Measurements from ENCODE around the gene SHANK2.
A peak's percentile ranks its signal among the peaks of the same experiment; 100 is the strongest.

SHANK2 gene

DNA sequence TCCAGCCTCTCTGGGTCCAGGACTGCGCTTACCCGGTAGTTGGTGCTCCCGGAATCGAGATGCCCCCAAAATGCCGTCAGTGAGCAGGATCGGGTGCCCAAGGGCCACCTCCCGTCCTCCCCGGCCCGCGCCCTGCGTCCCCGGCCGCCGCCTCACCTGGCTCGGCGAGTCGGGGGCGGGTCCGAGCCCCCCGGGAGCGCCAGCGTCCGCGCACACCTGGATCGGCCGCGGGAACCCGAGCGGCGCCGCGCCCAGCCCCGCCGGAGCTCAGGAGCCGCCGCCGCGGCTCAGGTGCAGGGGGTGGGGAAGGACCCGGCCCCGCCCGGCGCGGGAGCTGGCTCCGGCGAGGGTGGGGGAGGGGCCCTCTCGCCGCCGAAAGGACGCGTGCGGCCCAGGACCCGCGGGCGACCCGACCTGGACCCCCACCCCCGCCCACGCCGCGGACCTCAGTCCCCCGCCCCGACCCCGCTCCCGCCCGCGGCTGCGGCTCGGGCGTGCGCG is at the start of gene SHANK2:
Gene SHANK2, minus strand, starts transcription at position 309 of the 501 bp plus-strand sequence. CDS start 105,251 bp downstream, outside the sequence.
- peak within 1 kb of the TSS; percentile 90 for H3K4me3 ChIP-seq (ENCODE audit: low read depth, low read length)
- DNase-seq (ENCODE audit: low read depth): no peak
- TF ChIP-seq, protein P1, sequence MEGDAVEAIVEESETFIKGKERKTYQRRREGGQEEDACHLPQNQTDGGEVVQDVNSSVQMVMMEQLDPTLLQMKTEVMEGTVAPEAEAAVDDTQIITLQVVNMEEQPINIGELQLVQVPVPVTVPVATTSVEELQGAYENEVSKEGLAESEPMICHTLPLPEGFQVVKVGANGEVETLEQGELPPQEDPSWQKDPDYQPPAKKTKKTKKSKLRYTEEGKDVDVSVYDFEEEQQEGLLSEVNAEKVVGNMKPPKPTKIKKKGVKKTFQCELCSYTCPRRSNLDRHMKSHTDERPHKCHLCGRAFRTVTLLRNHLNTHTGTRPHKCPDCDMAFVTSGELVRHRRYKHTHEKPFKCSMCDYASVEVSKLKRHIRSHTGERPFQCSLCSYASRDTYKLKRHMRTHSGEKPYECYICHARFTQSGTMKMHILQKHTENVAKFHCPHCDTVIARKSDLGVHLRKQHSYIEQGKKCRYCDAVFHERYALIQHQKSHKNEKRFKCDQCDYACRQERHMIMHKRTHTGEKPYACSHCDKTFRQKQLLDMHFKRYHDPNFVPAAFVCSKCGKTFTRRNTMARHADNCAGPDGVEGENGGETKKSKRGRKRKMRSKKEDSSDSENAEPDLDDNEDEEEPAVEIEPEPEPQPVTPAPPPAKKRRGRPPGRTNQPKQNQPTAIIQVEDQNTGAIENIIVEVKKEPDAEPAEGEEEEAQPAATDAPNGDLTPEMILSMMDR (IDR thresholded peaks at IDR 0.05; ENCODE audit: control insufficient read depth, extremely low read depth, insufficient read depth): no peak

DNA sequence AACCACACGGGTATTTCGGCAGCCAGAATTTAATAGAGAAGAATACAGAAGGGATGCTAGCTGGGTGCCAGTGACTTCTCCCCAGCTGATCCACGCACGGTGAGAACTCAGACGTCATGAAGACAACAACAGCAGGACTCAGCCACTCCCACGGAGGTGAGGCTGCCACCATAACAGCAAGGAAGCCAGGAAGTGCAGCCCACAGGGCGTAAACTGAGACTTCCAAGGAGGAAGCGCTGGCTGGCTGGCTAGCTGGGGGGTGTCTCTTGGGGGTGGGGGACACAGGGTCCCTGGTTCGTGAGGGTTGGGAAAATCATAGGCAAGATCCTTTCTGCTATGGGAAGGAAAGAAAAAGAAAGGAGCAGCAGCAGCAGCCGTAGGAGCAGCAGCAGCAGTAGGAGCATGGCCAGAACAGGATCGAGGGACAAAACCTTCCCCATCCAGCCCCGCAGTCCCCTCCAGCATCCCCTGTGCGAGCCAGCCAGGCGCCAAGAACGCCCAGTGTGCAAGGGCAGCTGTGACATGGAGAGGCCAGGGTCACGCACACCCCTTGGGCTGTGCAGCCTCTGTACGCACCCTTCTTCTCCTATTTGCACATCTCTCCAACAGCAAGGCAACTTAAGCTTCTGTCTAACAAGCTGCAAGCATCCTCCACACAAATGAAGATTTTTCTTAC is 49.6 kb upstream of the SHANK2 start:
- DNase-seq (ENCODE audit: low read depth): no peak
- no peak overlapping the region for H3K4me3 ChIP-seq (ENCODE audit: low read depth, low read length)
- TF ChIP-seq, protein P1 (IDR thresholded peaks at IDR 0.05; ENCODE audit: control insufficient read depth, extremely low read depth, insufficient read depth): no peak

DNA sequence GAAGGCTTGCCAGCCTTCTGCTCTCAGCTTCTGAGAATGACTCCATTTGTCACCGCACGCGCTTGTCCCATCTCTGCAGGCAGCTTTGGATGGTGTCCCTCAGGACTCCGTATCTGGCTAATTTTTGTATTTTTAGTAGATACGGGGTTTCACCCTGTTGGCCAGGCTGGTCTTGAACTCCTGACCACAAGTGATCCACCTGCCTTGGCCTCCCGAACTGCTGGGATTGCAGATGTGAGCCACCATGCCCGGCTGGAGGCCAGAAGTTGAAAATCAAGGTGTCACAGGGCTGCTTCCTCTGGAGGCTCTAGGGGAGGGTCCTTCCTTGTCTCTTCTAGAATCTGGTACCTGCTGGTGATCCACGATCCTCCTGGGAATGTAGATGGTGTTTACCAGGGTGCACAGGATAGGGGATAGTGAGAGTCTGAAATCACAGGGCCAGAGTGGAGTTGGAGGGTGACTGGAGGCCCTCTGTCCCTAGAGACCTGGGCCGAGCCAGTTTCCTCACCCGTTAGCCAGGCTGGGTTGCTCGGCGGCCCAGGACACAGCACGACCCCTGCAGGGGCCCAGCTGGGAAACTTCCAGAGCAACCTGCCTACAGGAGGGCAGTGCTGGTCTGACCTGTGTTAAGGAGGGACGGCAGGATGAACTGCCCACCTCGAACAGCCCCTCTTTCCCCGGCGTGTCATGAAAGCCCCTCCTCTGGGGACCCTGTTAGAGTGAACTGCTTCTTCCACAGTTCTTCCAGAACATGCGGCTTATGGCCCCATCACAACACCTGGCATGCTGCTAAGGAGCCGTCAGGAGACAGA is 48.9 kb upstream of the SHANK2 start:
- no peak overlapping the region for H3K4me3 ChIP-seq (ENCODE audit: low read depth, low read length)
- TF ChIP-seq, protein P1 (IDR thresholded peaks at IDR 0.05; ENCODE audit: control insufficient read depth, extremely low read depth, insufficient read depth): no peak
- DNase-seq (ENCODE audit: low read depth): no peak

DNA sequence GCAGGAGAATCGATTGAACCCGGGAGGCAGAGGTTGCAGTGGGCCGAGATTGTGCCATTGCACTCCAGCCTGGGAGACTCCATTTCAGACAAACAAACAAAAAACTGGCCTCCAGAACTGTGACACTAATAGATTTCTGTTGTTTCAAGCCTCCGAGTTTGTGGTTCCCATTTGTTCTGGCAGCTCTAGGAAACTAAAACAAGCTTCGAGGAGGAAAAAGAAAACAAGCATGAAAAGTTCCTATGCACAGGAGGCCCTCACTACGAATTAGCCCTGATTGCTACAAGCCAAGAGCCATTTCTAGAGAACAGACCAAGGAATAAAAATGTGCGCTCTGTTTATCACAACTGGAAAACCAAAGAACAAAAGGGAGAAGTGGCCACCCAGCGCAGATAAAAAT is 47.8 kb upstream of the SHANK2 start:
- no peak for DNase-seq (ENCODE audit: low read depth)
- H3K4me3 ChIP-seq (ENCODE audit: low read depth, low read length): no peak overlapping the region
- TF ChIP-seq, protein P1 (IDR thresholded peaks at IDR 0.05; ENCODE audit: control insufficient read depth, extremely low read depth, insufficient read depth): no peak

DNA sequence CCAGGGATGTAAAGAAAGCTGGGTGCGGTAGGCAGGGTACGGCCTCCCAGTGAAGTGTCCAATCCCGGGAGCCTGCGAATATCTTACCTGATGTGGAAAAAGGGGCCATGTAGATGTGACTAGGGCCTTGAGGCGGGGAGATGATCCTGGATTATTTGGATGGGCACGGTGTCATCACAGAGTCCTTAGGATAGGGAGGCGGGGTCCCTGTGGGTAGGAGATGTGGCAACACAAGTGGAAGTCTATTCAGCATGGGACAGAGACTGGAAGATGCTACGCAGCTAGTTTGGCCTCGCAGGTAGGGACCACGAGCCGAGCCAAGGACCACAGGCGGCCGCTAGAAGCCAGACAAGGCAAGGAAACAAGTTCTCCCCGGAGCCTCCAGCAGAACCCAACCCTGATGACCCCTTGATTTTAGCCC is 46.4 kb upstream of the SHANK2 start:
- TF ChIP-seq, protein P1 (IDR thresholded peaks at IDR 0.05; ENCODE audit: control insufficient read depth, extremely low read depth, insufficient read depth): no peak
- H3K4me3 ChIP-seq (ENCODE audit: low read depth, low read length): no peak overlapping the region
- no peak for DNase-seq (ENCODE audit: low read depth)

DNA sequence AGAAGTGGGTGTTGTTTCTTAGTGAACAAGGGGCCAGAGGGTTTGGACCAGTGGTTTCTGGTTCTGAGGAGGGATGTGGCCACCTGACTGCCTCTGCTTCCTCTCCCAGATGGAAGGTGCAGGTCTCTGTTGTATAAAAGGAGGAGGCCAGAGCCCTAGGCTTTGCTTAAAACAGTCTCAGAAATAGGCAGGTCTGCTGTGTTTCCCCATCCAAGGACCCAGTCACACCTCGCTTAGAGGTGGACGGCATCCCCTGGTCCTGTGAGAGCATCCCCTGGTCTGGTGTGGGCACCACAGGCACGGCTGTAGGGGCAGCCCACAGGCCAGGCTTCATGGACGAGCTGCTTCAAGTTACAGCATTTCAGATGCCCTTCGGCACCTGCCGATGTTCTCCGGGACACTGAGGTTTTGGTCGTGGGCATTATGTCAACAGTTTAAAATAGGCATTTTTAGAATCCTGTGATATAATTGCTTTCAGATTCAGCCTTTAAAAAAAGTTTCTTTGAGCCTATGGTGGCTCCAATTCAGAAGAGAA is 45.7 kb upstream of the SHANK2 start:
- DNase-seq (ENCODE audit: low read depth): no peak
- TF ChIP-seq, protein P1 (IDR thresholded peaks at IDR 0.05; ENCODE audit: control insufficient read depth, extremely low read depth, insufficient read depth): no peak
- H3K4me3 ChIP-seq (ENCODE audit: low read depth, low read length): no peak overlapping the region

All from LNCaP clone FGC (cell line).